Measurements from ENCODE around the gene DPEP3.
A peak's percentile ranks its signal among the peaks of the same experiment; 100 is the strongest.

The DPEP3 gene

DNA sequence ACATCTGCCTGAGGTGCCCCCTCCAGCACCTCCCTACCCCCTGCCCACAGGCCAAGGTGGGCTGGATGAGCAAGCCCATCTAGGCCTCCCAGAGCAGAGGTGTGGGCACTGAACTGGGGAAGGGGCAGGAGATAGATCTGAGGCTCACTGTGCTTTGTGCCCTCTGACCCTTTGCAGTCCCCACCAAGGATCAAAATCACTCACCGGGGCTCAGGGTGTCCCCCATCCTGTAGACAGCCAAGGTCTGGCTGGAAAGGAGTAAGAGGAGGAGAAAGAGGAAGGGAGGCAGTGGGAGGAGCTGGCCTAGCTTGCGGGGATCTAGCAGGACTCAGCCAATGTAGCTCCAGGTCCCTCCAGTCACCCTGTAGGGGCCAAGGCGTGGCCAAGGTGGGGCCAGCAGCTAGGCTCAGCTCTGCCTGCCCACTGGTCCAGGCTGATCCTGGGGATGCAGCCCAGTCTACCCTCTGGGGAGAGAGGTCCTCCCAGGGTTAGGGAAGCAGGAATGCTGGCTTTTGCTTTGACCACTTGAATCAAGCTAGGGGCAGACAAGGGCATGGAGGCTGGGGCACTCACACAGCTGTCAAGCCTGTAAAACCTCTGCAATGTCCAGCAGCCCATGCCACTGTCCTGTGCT lies 13.6 kb downstream of the DPEP3 start:
- DNase-seq = peak; percentile 75

DNA sequence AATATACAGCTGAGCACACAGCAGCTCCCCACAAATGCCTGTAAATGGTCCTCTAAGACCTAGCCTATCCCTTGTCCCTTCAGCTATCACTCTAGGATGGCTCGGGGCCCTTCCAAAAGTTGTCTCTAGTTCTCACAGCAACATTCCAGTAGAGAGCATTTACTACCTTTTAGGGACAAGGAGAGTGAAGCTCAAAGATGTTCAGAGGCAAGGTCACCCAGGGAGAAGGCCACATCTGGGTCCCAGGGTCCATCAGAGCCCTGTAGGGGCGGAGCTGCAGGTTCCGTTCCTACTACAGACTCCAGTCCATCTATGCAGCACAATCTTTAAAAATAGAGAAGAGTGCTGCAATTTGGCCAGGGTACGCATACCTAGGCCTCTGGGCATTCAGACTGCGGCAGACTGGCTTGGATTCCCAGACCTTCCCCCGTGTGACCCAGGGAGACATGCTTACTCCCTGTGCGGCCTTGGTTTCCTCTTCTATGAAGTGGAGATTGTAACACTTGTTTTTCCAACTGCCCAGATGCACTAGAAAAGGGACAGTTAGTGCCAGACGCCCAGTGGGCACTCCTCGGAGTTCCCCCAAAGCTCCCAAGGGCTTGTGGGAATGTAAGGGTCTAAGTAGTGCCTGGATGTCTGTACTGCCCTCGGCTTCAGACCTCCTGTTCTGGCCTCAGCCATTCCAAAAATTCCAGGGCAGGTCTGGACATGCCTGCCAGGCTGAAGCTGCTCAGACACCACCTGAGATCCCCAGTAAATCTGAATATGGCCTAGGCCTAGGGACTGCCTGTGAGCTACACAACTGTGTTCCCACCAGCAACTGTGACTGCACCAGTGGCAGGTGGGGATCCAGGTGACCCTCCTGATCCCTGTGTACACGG lies 14.4 kb downstream of the DPEP3 start:
- DNase-seq = no peak

DNA sequence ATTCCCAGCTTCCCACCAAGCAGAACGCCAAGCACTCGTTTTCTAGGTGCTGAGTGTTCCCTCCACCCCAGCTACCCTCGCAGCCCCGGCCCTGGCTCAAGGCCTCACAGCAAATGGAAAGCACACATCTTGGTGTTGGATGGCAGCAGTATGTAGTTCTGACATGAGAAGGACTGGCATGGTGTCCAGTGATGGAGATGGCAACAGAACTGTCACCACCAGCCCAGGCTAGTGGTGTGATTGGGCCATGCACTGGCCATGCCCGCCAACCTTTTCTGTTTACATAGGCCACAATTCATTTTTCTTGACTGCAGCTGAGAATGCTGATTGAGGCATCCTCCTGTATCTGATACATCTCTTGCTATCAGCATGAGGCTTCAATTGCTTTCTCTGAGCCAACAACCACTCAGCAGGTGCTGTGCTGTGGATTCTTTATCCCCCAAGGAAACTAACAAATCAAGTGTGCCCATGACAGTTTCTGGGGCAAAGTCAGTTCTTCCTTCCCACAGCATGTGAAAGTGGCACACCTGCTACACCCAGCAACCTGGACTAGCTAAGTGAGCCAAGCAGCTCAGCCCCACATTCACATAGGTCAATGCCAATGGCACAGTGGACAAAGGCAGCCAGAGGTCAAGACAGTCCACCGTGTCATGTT lies 15.7 kb downstream of the DPEP3 start:
- DNase-seq = no peak

DNA sequence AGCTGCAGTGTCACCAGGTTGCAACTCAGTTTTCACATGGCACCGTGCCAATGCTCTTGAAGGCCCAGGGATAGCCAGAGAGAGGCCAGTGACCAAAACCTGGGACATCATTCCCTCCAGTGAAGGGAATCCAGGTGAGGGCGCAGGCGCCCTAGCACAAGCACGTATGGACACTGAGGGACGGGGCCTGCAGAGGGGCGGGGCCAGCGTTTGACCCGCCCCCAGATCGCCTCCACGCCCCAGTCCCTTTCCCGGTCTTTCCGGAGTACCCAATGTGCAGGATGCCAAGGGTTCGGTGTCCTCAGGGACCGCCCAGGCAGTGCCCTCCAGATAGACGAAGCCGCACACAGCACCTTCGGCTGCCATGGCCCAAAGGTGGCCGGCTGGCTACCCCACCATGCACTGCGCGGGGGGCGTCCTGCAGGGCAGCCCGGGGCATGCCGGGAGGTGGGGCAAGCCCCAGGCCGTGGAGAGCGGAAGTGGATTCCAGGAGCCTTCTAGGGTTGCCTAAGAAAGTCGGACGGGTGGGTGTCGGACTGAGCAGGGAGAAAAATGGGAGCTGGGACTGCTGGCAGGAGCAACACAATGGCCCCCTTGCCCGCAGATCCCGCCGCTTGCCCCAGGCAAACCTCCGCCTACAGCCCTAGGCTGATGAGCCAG lies 16.5 kb downstream of the DPEP3 start:
- no peak for DNase-seq

DNA sequence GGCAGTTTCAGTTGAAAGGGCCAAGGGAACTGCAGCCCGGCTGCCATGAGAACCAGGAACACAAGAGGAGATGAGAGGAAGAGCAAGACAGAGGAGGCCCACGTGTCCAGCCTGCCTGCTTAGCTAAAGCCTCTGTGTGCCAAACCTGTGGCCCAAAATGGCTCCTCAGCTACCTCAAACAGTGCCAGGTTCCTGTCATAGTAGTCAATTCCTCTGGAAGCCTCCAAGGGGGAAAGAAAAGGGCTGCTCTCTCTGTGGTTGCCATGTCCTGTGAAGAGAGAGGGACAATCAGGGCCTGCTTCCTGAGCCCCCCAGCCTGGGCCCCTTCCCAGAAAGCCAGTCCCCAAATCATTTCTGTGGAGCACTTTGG lies 17.0 kb downstream of the DPEP3 start:
- no peak for DNase-seq

DNA sequence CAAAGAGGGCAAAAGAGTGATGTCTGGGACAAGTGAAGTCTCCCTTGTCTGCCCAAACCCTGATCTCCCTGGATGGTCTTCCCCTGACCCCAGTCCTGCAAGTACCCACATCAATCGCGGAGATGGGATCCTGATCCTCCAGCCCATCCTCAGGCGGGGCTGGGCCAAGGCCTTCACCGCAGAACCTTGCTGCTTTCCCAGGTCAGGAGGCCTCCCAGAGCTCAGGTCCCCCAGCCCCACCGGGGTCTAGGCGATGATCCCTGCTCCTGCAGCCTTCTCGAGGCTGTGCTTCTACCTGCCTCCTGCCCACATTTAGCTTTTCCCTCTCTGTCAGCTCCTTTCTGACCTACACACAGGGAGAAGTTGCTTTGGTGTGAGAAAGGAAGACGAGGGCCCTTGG lies 18.2 kb downstream of the DPEP3 start:
- no peak for DNase-seq

DNA sequence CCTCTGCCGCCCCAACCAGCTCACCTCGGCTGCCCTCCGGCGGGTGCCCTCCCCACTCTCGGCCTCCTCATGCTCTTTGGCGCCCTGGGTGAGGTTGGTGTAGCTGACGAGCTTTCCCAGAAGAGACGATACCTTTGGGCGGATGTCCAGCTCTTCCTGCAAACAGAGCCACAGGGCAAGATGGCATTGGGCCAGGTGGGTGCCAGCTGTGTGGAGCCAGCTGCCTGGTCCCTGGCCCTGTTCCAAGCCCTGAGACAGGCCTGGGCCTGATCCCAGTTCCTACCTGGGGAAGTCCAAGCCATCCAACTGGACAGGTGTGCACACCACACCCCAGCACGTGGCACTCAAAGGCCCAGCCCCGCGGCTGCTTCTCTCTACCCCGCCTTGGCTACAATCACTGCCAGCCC lies 18.7 kb downstream of the DPEP3 start:
- no peak for DNase-seq

DNA sequence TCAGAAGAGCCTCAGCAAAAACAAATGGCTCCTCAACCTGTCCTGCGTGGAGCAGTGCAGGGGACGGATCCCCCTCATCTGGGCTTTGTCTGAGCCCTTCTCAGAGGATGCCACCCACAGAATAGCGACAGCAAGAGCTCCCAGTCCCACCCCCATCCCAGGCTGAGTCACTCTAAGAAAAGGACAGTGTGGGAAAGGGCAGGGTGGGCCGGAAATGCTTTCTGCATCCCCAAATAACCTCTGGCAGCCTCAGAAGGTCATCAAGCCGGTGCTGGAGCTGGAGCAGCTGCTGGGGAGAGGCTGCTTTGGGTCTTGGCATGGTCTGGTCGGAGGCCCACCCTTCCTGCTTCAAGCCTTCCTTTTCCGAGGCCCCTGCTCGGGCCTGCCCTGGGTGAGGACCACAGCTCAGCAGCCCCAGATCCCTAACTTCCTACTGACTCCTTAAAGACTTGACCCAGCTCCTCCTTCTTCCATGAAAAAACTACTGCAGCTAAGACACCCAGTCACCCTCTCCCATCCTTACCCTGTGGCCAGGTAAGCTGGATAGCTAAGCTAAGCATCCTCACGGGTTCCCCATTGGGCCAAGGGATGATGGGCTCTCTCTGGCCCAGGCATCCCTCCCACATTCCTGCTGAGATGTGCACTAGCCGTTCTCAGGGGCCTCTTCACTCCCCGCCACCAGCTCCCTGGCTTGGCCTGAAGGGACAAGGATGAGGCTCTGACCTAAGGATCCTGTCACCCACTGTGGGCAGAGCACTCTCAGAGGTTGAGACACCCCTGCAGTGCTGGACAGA lies 20.6 kb downstream of the DPEP3 start:
- peak; percentile 85 for DNase-seq

DNA sequence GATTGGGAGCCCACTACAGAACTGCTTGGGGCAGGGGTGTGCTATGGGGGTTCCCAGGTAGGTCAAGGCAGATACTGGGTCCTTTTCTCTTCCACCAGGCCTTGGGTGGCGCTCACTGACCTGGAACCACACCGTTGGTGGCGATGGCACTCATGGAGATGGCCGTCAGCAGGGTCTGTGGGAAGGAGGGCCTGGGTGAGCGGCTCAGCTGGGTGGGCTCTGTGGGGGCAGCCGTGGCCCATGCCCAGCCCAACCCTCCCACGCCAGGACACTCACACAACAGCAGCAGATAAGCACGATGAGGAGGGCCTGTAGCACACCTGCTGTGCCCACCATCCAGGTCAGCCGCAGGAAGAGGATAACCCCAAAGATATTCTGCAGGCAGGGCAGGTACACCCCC lies 22.7 kb downstream of the DPEP3 start:
- DNase-seq = no peak

DNA sequence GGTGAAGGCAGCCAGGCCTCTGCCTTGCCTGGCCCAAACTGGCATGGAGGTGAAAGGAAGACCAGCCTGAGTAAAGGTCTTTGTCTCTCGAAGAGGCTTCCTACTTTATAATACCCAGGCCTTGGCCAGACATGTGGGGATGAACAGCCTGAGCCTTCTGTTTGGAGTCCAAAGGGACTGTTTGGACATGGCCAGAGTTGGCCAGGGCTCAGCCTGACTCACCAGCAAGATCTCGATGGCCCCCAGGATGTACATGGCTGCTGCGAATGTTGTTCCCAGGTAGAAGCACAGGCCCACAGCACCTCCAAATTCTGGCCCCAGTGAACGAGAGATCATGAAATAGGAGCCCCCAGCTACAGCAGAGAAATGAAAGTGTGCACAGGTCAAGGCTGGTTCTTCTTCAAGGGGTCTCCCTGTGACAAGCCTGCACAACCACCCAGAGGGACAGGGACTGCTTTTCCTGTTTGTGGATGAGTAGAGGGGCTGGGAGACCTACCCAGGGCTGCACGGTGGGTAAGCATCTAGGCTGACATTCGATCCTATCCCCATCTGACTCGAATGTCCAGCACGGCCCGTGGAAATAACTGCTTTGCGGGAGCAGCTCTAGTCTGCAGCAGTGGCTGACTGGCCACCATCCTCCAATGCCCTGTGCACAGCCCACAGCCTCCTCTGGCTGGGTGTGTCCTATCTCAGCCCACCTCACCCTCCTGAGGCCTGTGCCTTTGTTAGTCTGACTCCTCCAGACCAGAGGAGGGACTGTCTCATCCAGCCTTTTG lies 25.7 kb downstream of the DPEP3 start:
- no peak for DNase-seq

DNA sequence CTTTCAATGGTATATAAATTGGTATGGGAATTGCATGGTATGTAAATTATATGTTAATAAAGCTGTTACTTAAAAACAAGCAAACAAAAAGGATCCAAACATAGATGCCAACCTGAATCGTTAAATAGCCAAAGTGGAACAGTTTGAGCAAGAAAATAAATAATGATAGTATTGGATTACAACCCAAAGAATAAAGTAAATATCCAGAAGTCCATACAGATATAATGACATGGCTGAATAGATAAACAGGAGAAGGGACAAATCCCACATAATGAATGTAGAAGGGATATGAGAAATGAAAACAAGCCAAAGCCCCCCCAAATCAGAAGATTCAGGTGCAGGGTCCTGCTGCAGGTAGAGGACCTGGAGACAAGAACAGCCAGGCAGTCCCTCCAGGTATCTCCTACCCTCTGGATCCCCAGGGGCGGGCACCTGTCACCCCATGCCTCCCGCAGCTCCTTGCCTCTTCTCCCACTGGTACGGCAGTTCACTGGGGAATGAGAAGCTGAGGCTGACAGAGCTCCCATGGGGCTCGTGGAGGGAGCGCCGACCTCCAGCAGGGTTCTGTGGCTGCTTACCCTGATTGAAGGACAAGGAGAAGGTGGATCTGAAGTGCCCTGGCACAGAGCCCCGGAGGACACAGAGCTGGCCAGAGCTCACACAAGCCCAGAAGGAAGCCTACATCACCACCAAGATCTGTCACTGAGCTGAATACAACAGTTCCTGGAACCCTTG lies 26.5 kb downstream of the DPEP3 start:
- no peak for DNase-seq

DNA sequence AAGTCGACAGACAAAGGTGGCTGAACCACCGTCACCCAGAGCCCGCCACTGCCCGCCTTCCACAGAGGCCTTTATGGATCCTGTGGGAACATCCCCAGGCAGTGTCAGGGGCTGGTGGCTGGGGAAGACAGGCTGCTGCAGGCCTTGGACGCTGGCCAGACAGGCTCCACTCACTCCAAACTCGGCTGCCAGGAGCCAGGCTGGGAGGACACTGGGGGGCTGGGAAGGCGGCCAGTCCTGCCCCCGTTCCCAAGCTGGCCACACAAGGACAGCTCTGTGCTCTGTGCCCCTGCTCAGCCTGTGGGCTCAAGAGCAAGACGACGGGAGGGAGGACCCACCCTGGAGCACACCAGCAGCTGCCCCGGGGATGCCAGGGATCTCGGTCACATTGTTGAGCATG lies 28.8 kb downstream of the DPEP3 start:
- DNase-seq = no peak

DNA sequence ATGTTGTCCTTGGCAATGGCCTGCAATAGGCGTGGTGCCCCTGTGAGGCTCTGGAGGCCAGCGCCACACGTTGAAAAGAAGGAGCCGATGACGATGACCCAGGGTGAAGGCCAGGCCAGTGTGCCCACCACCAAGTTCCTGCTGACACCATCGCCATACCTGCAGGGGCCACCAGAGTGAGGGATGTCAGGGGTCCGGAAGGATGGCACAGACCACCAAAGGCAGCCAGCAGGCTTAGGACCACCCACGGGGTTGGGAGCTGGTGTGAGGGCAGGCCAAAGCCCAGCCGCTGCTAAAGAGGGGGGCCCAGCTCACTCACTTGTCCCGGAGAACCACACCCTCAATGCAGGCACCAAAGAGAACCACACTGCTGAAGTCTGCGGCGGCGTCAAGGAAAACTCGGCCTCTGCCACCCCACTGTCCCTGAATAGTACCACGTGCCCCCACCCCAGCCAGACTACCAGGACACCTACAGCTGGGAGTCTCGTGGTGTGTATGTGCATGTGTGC lies 29.9 kb downstream of the DPEP3 start:
- no peak for DNase-seq

DNA sequence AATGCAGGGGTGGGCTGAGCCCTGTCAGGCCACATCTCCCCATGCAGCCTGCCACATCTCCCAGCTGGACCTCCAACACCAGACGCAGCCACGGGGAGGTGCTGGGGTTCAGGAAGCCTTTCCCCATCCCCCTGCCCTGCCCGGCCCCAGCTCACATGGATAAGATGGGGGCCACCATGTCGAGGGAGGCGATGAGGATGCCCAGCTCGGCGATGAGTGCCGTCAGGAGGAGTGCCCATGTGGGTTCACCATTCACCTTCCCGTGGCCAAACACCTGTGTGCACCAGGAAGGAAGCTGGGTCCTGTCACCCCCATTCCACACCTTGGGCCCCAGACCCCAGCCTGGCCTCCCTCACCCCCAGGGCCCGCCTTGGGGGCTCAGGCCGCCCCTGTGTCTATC lies 30.7 kb downstream of the DPEP3 start:
- DNase-seq = no peak

DNA sequence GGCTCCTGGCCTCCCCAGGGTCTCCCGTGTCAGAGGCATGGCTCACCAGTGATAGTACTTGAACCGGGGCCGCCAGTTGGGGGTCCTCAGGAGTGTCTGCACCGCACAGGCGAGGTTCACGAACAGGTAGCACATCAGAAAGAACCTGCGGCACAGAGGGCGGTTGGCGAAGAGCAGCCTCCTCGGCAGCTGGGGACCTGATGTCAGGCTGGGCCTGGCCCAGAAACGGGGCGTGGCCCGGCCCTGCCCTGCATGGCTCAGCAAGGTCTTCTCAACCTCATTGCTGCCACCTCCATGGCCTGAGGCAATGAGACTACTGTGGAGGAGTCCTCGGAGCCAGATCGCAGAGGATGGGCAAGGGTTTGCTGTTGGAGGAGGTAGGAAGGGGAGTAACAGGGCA lies 32.3 kb downstream of the DPEP3 start:
- DNase-seq = no peak

DNA sequence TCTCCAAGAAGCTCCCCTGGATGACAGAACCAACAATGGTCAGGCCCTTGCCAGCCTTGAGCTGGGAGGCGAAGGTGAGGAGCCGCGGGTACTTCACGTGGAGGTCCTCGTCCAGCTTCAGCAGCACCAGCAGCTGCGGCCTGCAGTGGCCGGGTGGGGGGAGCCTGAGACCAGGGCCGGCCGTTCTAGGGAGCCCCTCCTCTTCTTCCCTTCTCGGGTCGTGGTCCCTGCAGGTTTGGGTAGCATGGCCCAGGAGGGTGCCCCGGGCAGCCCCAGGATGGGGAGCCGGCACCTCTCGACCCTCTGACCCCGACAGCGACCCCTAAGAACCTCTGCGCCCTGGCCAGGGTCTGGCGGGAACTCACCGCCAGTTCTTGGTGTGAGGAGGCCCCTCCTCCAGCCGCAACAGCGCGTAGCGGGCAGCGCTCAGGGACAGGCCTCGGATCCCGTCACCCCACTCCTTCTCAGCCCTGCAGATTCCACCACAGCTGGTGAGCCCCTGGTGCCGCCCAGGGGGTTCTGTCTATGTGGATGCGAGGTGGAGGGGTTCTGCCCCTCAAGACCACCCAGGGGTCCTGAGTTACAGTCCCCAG lies 33.2 kb downstream of the DPEP3 start:
- no peak for DNase-seq

DNA sequence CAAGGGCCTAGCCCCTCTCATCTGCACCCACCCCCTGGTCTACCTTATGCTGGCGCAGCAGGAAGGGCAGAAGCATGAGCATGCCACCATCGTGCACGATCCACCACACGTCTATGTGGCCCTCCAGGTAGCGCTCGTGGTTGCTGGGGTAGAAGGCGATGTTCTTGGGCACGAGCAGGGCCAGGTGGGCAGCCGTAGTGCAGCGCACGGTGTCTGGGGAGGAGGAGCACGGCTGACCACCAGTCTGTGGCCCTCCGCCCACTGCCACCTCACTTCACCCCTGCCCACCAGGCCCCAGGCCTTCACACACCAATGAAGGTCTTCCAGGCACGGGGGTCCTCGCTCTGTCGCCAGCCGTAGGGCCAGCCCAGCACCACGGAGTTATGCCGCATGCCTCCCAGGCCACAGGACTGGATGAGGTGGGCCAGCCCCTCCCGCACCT lies 34.1 kb downstream of the DPEP3 start:
- DNase-seq = no peak

DNA sequence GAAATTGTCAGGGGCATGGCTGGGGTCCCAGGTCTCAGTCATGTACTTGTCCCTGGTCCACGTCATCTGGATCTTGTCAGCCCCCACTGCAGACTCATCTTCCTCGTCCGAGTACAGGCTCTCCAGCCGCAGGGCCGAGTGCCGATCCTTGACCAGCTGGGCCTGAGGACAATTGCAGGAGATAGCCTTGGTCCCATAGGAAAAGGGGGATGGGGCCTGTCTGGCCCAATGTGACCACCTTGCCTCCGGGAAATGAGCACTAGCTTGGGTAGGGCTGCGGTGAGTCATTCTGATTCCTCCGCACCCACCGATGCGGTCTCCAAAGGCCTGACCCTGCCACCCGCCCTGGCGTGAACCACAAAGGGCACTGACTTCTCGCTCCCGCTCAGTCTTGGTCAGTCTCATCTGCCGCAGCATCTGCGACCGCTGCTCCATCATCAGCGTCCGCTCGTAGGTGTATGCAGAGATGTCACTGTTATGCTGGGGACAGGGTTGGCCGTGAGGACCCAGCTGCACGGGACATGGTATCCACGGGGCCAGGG lies 34.8 kb downstream of the DPEP3 start:
- no peak for DNase-seq

DNA sequence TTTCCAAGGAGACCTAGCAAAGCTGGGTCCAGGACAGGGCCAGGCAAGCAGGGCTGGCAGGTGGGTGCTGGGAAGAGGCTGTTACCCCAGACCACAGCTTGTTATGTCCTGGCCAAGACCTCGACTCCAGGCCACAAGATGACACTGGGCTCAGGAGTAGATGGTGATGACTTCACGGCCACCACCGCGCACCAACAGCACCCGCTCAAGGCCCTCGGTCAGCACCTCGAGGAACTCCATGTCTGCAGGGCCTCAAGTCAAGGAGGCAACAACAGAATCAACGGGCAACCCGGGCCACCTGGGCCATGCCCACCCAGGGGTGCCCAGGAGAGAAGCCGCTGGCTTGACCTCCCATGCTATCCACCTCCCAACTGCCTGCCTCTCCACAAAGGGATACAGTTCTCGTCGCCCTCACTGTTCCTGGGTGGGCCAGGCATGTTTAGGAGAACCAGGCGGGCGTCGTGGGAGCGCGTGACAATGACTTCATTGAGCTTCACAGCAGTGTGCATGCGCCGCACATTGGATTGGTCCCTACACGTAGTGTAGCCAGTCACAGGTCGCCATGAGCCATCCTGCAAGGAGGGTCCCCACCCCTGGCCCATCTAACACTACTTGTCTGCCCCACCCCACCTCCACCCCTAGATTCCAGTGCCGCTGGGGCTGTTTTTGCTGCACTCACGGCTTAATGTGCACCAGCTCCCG lies 35.5 kb downstream of the DPEP3 start:
- DNase-seq = no peak

Measured in EL (cell line).